GM21526 (cell line): Measurements from ENCODE around the gene FKBP3.
"Not testable (repeated sequence)": the region's sequence is repeated elsewhere in the genome, so short reads cannot be mapped to it uniquely, and the experiment has no call there.

Experiments used
- ATAC-seq: cut with Tn5 transposase; IDR thresholded peaks from one replicate; pipeline ENCODE4 v1.9.1; 2021; ENCODE audit warnings: moderate library complexity; ENCODE audit not compliant: unreplicated experiment, low FRiP score

The FKBP3 gene

DNA sequence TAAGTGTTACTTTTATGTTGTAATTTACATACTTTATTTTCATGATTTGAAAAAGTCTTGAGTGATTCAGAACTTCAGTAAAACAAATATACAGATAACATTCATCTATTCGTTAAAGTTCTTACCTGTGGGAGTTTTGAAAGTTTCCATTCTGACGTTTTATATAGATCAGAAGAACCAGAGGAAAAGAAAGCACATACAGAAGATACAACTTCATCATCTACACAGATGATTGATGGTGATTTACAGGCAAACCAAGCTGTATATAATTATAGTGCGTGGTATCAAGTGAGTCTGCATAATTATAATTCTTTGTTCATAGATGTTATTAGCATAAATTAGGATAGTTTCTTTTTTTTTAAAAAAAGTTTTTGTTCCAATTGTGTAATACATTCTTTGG lies 20.0 kb downstream of the FKBP3 start:
- no peak for ATAC-seq

- no peak for ATAC-seq
Measured at GRCh38 chr14:45112896-45113781, 21.1 kb downstream of the FKBP3 start.

DNA sequence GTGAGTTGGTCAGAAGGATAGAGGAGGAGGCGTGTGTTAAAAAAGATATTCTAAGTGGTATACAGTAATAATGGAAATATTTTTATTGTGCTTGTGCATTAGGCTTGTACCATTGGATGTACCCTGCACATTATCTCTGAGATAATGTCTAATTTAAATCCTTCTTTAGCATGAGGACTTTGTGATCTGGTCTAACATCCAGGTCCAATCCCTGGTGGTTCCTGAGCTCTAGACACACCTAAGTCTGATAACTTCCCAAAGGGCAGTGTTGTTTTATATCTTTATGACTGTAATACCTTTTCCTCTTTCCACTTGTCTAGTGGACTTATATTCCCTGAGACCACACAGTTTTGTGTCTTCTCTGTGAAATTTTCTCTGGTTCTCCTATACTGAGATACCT lies 29.7 kb downstream of the FKBP3 start:
- no peak for ATAC-seq

DNA sequence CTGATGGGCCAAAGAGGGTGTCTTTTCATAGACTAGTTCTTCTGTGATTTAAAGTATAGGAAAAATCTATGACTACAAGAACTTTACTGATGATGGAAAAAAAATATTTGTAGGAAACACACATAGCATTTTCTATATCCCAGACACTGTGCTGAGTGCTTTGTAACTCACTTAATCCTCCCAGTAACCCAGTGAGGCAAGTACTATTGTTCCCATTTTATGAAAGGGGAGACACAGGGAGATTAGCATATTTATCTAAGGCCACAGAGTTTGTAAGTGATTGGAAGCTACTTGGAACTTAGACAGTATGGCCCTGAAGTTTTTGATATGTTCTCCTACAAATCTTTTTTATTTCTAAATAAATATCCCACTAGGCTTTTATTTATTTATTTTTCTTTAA lies 30.5 kb downstream of the FKBP3 start:
- ATAC-seq: no peak

- ATAC-seq: no peak
Measured at GRCh38 chr14:45096218-45096617, 38.1 kb downstream of the FKBP3 start.

GRCh38 chr14:45095143-45095542 lies 39.1 kb downstream of the FKBP3 start:
- no peak for ATAC-seq

GRCh38 chr14:45094275-45094674 lies 40.0 kb downstream of the FKBP3 start:
- no peak for ATAC-seq

- ATAC-seq: no peak
Measured at GRCh38 chr14:45091710-45092109, 42.6 kb downstream of the FKBP3 start.

DNA sequence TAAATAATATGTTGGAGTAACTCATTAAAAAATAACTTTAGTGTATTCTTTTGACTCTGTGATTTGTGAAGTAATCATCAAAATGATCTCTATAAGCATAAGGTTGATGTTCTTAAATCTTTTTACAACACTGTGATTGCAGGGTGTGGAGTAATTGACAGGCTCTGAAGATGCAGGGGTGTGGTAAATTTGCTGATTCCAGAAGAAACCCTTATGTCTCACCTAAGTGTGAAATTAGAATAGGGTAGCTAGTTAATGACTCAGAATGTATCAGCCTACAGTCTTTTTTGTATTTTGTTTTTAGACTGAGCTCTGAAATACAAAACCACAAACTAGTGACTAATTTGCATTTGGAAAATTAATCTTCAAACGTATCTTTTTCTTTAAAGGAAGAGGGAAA lies 44.5 kb downstream of the FKBP3 start:
- peak; percentile 50 for ATAC-seq

- no peak for ATAC-seq
Measured at GRCh38 chr14:45084946-45085346, 49.3 kb downstream of the FKBP3 start.

DNA sequence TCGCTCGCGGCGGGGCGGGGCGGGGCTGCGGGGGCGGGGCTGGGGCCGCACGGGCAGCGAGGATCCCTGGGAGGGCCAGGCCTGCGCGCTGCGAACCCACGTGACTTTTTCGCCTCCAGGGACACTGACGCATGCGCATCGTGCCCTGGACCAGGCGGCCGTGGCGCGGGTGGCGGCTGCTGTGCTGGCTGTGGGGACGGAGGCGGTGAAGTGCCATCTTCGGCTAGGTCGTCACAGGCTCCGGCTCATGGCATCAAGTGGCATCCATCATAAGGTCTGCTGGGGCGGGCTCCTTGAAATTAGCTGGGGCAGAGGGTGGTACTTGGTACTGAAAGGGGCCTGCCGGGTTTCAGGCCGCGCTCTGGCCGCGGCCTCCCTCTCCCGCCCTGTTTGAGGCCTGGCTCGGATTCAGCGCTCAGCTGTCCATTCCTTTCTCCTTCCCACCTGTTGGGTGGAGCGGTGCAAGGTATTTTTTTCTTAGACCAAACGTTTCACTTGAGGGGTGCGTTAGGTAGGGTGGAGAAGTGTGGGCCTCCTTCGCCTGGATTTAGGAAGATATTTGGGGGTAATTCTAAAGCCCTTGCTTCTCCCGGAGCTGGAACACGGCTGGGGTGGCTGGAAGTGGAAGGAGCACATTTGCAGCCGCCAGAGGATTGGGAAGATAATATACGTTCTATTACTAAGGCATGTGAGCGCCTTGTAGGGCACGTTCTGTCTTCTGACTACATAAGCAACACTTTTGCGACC lies 50.1 kb downstream of the FKBP3 start, which contains the start of gene PRPF39:
Gene PRPF39, plus strand, starts transcription at position 141 of the 747 bp plus-strand sequence. CDS start 11,124 bp downstream, outside the sequence.
- peak; percentile 94 for ATAC-seq

DNA sequence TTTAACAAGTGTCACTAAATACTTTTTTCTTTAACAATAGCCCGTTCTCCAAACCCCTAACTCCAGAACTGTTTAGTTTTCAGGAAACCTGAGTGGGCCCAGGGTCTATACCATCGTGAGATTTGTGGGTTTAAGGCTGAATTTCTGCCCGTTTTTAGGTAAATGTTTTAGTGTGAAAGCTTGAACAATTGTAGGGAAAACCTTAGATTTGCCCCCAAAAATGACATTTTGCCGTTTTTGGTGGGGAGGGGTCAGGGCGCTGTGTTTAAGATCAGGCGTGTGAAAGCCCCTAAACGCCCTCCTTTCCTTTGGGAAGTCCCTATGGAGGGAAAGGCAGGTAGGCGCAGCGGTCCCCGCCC lies 50.7 kb downstream of the FKBP3 start:
- no peak for ATAC-seq

DNA sequence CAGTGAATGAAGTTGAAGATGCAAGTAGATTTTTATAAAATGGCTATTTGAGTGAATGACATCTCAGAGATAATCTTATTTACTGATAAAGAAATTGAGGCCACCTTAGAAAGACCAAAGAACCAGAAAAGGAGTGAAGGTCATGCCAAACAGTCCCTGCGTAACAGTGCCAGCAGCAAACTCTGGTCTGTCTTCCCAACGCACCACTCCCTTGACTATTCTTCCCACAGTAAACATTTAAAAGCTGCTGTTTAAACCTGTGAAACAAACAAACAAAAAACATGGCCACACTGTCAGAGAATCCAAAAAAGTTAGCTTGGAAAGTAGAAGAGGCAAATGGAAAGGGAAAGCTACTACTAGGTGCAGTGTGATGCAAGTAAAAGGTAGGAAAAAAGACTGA lies 51.9 kb downstream of the FKBP3 start:
- ATAC-seq: no peak

- ATAC-seq: not testable (repeated sequence)
Measured at GRCh38 chr14:45081096-45081495, 53.2 kb downstream of the FKBP3 start.

DNA sequence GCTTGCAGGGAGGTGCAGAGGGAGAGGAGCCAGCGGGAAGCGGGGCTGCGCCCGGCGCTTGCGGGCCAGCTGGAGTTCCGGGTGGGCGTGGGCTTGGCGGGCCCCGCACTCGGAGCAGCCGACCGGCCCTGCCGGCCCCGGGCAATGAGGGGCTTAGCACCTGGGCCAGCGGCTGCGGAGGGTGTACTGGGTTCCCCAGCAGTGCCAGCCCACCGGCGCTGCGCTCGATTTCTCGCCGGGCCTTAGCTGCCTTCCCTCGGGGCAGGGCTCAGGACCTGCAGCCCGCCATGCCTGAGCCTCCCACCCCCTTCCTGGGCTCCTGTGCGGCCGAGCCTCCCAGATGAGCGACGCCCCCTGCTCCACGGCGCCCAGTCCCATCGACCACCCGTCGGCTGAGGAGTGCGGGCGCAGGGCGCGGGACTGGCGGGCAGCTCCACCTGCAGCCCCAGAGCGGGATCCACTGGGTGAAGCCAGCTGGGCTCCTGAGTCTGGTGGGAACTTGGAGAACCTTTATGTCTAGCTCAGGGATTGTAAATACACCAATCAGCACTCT lies 53.8 kb downstream of the FKBP3 start:
- not testable (repeated sequence) for ATAC-seq

GRCh38 chr14:45078323-45078722 lies 56.0 kb downstream of the FKBP3 start:
- no peak for ATAC-seq

- ATAC-seq: no peak
Measured at GRCh38 chr14:45073231-45073879, 60.9 kb downstream of the FKBP3 start.

DNA sequence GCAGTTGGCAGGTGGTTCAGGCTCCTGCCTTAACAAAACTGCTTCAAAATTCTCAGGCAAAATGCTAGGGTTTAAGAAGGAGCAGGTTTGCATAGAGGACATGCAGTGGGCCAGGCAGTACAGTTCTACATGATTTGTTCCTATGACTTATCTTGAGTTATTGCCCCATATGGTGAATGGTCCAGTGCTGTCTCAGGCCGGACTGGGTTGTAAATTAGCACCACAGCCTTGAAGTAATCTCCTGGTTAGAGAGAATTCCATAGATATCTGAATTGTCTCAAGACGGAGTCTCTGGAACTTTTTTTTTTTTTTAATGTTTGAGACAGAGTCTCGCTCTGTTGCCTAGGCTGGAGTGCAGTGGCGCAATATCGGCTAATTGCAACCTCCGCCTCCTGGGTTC lies 62.2 kb downstream of the FKBP3 start:
- no peak for ATAC-seq

GRCh38 chr14:45070215-45070614 lies 64.1 kb downstream of the FKBP3 start:
- ATAC-seq: no peak

GRCh38 chr14:45068396-45068795 lies 65.9 kb downstream of the FKBP3 start:
- ATAC-seq: no peak

GRCh38 chr14:45066667-45067066 lies 67.6 kb downstream of the FKBP3 start:
- no peak for ATAC-seq
